ENCODE results near the gene ZDHHC16.

DNA sequence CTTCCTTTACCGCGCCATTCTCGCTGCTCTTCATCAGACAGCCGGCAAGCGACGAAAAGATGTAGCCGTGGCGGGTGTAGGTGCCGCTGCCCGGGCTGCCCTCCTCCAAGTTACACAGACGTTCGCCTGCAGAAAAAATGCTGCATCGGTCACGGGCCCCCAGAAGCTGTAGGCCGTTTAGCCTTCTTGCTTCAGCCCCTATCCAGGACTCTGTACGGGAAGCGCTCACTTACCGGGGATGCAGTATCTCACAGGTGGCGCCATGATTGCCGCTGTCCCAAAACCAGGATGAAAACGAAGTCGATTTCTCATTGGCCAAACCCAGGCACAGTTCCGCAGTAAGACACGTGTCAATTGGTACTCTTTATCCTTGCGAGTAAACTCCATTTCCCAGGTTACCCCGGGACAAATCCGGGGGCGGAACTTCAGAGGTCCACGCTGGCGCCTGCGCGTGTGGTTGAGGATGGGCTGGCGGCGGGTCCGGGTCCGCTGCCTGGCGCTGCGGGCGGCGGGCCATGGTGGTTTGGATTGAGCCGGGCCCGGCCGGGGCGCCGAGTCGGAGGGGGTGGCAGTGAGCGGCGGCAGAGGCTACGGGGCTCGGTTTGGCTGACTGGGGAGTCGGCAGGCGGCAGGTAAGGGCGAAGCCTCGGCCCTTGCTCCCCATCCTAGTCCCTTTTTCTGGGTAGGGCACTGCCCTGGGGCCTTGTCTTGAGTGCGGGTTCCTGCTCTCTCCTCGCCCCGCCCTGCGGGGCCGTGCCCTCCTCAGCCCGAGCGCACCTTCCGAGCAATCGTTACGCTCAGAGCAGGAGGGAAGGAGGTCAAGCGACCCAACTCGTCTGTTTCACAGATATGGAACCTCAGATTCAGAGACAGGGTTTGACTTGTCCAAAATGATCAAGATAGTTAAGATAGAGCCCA lies at the start of gene ZDHHC16, which contains the start of gene EXOSC1:
- TF ChIP-seq CTCF (IDR thresholded peaks at IDR 0.05) (no peak), POLR2A (IDR thresholded peaks at IDR 0.05) (peak; percentile 47 to 68)

Measured in Peyer's patch (tissue), 4 donors.